ENCODE data around the gene SLC25A48.

SLC25A48 gene

GRCh38 chr5:135916638-135917263, 82.3 kb downstream of the SLC25A48 start:
- no peak for FAIRE-seq

DNA sequence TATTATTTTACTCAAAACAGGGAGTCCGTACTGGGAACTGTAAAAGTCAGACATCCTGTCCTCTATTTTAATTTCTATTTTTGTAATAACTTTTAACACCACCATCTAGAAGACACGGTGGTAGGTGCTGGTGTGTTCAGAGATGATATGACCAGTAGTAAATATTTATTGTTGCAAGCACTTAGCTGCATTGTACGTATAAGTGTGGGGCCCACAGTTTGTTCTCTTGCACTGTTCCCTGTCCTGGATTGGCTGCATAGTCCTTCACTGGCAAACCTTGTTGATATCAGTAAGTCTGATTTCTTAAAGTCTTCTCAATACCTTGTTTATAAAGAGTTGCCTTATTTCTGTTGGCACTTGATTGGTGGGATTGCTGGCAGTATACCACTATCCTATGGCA, 85.7 kb downstream of the SLC25A48 start:
- DNase-seq (ENCODE audit: low spot score) (no peak), FAIRE-seq (no peak)

More at GRCh38 chr5:135916638-135917263, 82.3 kb downstream of the SLC25A48 start:
- no peak for DNase-seq (ENCODE audit: low spot score)

DNA sequence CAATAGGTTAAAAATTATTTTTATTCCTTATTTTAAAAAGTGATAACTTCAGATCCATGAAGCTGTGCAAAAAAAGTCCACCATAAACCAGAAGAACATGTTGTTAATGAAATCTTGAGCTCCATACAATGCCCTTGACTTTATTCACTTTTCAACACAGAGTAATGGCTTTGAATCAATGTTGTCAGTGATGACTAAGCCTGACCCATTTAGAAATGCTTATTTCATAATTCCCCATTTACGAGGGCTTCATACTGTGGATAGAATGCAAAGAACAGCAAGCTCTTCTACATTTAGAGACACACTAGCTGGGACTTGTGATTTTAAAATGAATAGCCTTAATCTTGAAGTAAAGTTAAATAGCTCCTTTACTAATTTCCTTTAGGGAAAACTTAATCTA, 86.9 kb downstream of the SLC25A48 start:
- FAIRE-seq (no peak), DNase-seq (ENCODE audit: low spot score) (no peak)

- DNase-seq (ENCODE audit: low spot score), result no peak
- no peak for FAIRE-seq
Observed at GRCh38 chr5:135930029-135930948, 95.8 kb downstream of the SLC25A48 start.

- FAIRE-seq, result no peak
- no peak for DNase-seq (ENCODE audit: low spot score)
Observed at GRCh38 chr5:135930949-135931295, 96.5 kb downstream of the SLC25A48 start.

- DNase-seq (ENCODE audit: low spot score) (no peak), FAIRE-seq (no peak)
Observed at GRCh38 chr5:135934939-135935338, 100.5 kb downstream of the SLC25A48 start.

DNA sequence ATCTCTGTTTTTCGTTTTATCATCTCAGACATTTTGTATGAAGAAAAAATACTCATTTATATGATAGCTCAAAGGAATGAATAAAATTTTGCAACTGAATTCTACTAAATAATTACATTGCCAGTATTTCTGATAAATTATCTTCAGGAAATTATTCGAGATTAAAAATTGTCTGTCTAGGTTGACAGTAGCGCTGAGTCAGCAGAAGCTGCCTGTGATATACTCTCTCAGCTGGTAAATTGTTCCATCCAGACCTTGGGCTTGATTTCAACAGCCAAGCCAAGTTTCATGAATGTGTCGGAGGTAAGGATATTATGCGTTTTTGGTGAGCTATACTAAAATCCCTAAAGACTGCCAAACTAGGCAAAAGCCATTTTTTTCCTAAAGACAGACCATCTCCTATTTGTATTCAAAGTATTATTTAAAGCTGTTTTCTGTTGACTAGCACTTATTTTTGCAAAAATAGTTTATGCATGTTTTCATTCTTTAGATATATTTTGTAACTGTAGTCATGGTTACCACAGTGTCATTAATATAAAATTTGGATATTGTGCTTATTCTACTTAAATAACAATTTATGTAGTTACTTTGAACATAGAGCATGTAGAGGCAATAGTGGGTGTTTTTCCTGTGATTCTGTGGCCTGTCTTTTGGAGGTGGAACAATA, 102.9 kb downstream of the SLC25A48 start:
- DNase-seq (ENCODE audit: low spot score) (no peak), FAIRE-seq (no peak)

Data from urothelium cell line (cell line).